HepG2 (cell line): ENCODE results near the gene LRP5. TPM values are rescaled to one million over a fixed set of nuclear protein-coding genes. Genes with fewer than 3 reads are reported as not detected.

Source experiments
- ATM ChIP-seq: fragments of 450-650 bp; IDR thresholded peaks from 2 replicates; pipeline ENCODE4 v1.7.1; 2017; ENCODE audit warnings: mild to moderate bottlenecking, borderline replicate concordance
- ELF4 ChIP-seq: sonication (generic); formaldehyde crosslinking; IDR thresholded peaks from 2 replicates; pipeline ENCODE4 v1.5.0; 2020; ENCODE audit warnings: missing genetic modification reagents, mild to moderate bottlenecking, moderate library complexity, borderline replicate concordance
- FOXC1 ChIP-seq: sonication (generic); formaldehyde crosslinking; IDR thresholded peaks from 2 replicates; pipeline ENCODE4 v1.8.0; 2022; ENCODE audit warnings: mild to moderate bottlenecking, missing genetic modification reagents, borderline replicate concordance
- GPN1 ChIP-seq: sonication (generic); formaldehyde crosslinking; IDR thresholded peaks from 2 replicates; pipeline ENCODE4 v1.5.1; 2020; ENCODE audit warnings: missing genetic modification reagents, borderline replicate concordance
- IRX3 ChIP-seq: sonication (generic); formaldehyde crosslinking; IDR thresholded peaks from 2 replicates; pipeline ENCODE4 v1.8.1; 2023; ENCODE audit warnings: mild to moderate bottlenecking, low read depth, missing genetic modification reagents, borderline replicate concordance
- MLX ChIP-seq: IDR thresholded peaks from 2 replicates; pipeline ENCODE4 v1.6.1; 2016
- MXD4 ChIP-seq: IDR thresholded peaks from 2 replicates; pipeline ENCODE4 v1.6.1; 2016; ENCODE audit warnings: mild to moderate bottlenecking, missing biosample characterization, missing genetic modification reagents
- POGZ ChIP-seq: sonication (generic); formaldehyde crosslinking; IDR thresholded peaks from 2 replicates; pipeline ENCODE4 v1.4.0; 2020; ENCODE audit warnings: mild to moderate bottlenecking, missing genetic modification reagents
- PPARG ChIP-seq: conservative IDR thresholded peaks from 2 replicates; pipeline ENCODE4 v1.6.1; 2016; ENCODE audit warnings: missing biosample characterization, missing genetic modification reagents
- PRDM4 ChIP-seq: sonication (generic); formaldehyde crosslinking; IDR thresholded peaks from 2 replicates; pipeline ENCODE4 v1.9.0; 2021; ENCODE audit warnings: missing genetic modification reagents, borderline replicate concordance
- SMAD3 ChIP-seq: sonication (generic); formaldehyde crosslinking; IDR thresholded peaks from 2 replicates; pipeline ENCODE4 v1.4.0; 2020; ENCODE audit warnings: missing genetic modification reagents
- SMYD3 ChIP-seq: sonication (generic); formaldehyde crosslinking; IDR thresholded peaks from 2 replicates; pipeline ENCODE4 v1.8.1; 2023; ENCODE audit warnings: mild to moderate bottlenecking, missing genetic modification reagents
- STAG1 ChIP-seq: sonication (generic); formaldehyde crosslinking; IDR thresholded peaks from 2 replicates; pipeline ENCODE4 v1.4.0; 2020; ENCODE audit warnings: missing genetic modification reagents
- THAP11 ChIP-seq: IDR thresholded peaks from 2 replicates; pipeline ENCODE4 v1.6.1; 2016; ENCODE audit warnings: missing biosample characterization, missing genetic modification reagents
- THRA ChIP-seq: sonication (generic); formaldehyde crosslinking; IDR thresholded peaks from 2 replicates; pipeline ENCODE4 v1.4.0; 2020; ENCODE audit warnings: missing genetic modification reagents, borderline replicate concordance
- UBTF ChIP-seq: sonication (generic); formaldehyde crosslinking; IDR thresholded peaks from 2 replicates; pipeline ENCODE4 v1.4.0; 2020; ENCODE audit warnings: mild to moderate bottlenecking, missing genetic modification reagents
- ZNF180 ChIP-seq: sonication (generic); formaldehyde crosslinking; IDR thresholded peaks from 2 replicates; pipeline ENCODE4 v1.4.0; 2020; ENCODE audit warnings: low read depth, missing genetic modification reagents, borderline replicate concordance
- ZNF589 ChIP-seq: sonication (generic); formaldehyde crosslinking; conservative IDR thresholded peaks from 2 replicates; pipeline ENCODE4 v1.8.0; 2022; ENCODE audit warnings: mild to moderate bottlenecking, moderate library complexity, missing genetic modification reagents
- ZNF720 ChIP-seq: sonication (generic); formaldehyde crosslinking; IDR thresholded peaks from 2 replicates; pipeline ENCODE4 v1.4.0; 2020; ENCODE audit warnings: missing genetic modification reagents
- ZNF775 ChIP-seq: sonication (generic); formaldehyde crosslinking; IDR thresholded peaks from 2 replicates; pipeline ENCODE4 v1.4.0; 2020; ENCODE audit warnings: missing genetic modification reagents, mild to moderate bottlenecking, moderate library complexity, borderline replicate concordance
- polyA plus RNA-seq, 8 experiments: library from polyadenylated mRNA; depleted of rRNA in 3 of 8; stranded (reverse) in 7 of 8; unstranded in 1 of 8; fragments of >200 nt; fragmentation: Illumina TruSeq in 4 of 8; extraction: Trizol in 4 of 8; gene quantifications; 2 replicates each; pipeline versions ENCODE4 v1.2.1 to v1.2.3, GENCODE V29; 2011 to 2016; ENCODE audit warnings: low read depth in 4 of 8, missing spikeins in 1 of 8, mixed read lengths in 1 of 8; ENCODE audit not compliant: insufficient read depth in 1 of 8
- total RNA-seq, 5 experiments: library from RNA; depleted of rRNA; stranded (reverse); fragments of >200 nt; fragmentation: Illumina TruSeq; extraction: Trizol; gene quantifications; 2 replicates each; pipeline ENCODE4 v1.2.3, GENCODE V29; 2016; ENCODE audit warnings: low read depth in 1 of 5
- TF ChIP-seq, protein P1 (sequence below): sonication (generic); formaldehyde crosslinking; IDR thresholded peaks from 2 replicates; pipeline ENCODE4 v1.4.0; 2020; ENCODE audit warnings: mild to moderate bottlenecking, missing genetic modification reagents
- TF ChIP-seq, protein P2 (sequence below): sonication (generic); formaldehyde crosslinking; conservative IDR thresholded peaks from 2 replicates; pipeline ENCODE4 v1.5.0; 2020; ENCODE audit warnings: missing genetic modification reagents

LRP5 gene
- total and polyA plus RNA-seq, 2 of the 13 experiments (the other 11 are each of a cell fraction or from before 2014, with no cell fraction given) = 40.4 to 64.0 TPM

DNA sequence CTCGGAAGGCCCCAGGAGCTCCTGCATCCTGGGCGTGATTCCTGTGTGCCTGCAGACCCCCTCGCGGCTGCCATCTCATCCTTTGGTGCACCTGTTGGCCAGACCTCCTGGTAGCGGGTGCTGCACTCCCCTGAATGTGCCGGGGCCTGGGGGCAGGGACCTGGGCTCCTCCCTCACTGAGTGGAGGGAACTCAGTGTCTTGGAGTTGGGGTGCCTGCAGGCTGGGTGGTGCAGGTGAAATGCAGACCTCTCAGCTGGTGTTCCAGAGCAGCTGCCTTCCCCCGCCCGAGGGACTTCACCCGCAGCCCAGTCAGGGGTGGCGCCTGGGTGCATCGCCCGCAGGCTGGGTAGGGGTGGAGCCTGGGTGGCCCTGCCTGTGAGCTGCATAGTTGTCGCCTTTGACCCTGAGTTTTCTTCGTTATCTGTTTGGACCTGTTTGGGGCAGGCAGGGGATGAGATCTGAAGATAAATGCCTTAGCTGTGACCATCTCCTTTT, 31.4 kb downstream of the LRP5 start (continued):
- TF ChIP-seq PPARG (CRISPR knock-in tag) = peak; percentile 65; the same call in 1 of the 2 replicates
- TF ChIP-seq ZNF180 (CRISPR knock-in tag) = no peak
- TF ChIP-seq SMYD3 = no peak
- TF ChIP-seq MLX = no peak
- TF ChIP-seq STAG1 (CRISPR knock-in tag) = peak; percentile 10; the same call in 1 of the 2 replicates
- no peak for TF ChIP-seq ZNF775
- no peak for TF ChIP-seq IRX3
- TF ChIP-seq ZNF589 (CRISPR knock-in tag) = no peak
- 0 out of 2 replicates have a peak, but pooled peaks have one; percentile 19 for TF ChIP-seq POGZ (CRISPR knock-in tag)
- TF ChIP-seq THRA (CRISPR knock-in tag) = peak; percentile 39; the same call in 1 of the 2 replicates
- no peak for TF ChIP-seq ATM
- TF ChIP-seq MXD4 (CRISPR knock-in tag) = no peak
- peak; percentile 21; the same call in 1 of the 2 replicates for TF ChIP-seq SMAD3 (CRISPR knock-in tag)
- TF ChIP-seq GPN1 (CRISPR knock-in tag) = no peak
- no peak for TF ChIP-seq ZNF720 (CRISPR knock-in tag)
- TF ChIP-seq THAP11 = no peak
- TF ChIP-seq UBTF (CRISPR knock-in tag) = peak; percentile 34
- no peak for TF ChIP-seq FOXC1
- no peak for TF ChIP-seq PRDM4 (CRISPR knock-in tag)
- TF ChIP-seq, protein P1, sequence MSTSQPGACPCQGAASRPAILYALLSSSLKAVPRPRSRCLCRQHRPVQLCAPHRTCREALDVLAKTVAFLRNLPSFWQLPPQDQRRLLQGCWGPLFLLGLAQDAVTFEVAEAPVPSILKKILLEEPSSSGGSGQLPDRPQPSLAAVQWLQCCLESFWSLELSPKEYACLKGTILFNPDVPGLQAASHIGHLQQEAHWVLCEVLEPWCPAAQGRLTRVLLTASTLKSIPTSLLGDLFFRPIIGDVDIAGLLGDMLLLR (CRISPR knock-in tag) = no peak
- no peak for TF ChIP-seq ELF4 (CRISPR knock-in tag)
- TF ChIP-seq, protein P2, sequence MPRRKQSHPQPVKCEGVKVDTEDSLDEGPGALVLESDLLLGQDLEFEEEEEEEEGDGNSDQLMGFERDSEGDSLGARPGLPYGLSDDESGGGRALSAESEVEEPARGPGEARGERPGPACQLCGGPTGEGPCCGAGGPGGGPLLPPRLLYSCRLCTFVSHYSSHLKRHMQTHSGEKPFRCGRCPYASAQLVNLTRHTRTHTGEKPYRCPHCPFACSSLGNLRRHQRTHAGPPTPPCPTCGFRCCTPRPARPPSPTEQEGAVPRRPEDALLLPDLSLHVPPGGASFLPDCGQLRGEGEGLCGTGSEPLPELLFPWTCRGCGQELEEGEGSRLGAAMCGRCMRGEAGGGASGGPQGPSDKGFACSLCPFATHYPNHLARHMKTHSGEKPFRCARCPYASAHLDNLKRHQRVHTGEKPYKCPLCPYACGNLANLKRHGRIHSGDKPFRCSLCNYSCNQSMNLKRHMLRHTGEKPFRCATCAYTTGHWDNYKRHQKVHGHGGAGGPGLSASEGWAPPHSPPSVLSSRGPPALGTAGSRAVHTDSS (CRISPR knock-in tag) = no peak
